Measurements from ENCODE around the gene DNER.
"Not testable (repeated sequence)": the region's sequence is repeated elsewhere in the genome, so short reads cannot be mapped to it uniquely, and the experiment has no call there.

Gene DNER

GRCh38 chr2:229695961-229696360 is 18.4 kb downstream of the DNER start:
- no peak overlapping the region for H3K4me2 ChIP-seq (ENCODE audit: low read length)
- no peaks in the 10 kb centered on the region for H3K9me2 ChIP-seq (ENCODE audit: low read depth, low read length)
- H3K36me3 ChIP-seq (ENCODE audit: insufficient read depth, low read length), result no peaks in the 10 kb centered on the region
- H3K9ac ChIP-seq (ENCODE audit: low read length), result no peak overlapping the region
- no peaks in the 10 kb centered on the region for H3F3A ChIP-seq (ENCODE audit: insufficient read depth, low read length)
- no peak for TF ChIP-seq CTCF (IDR thresholded peaks at IDR 0.05; ENCODE audit: low read length)
- no peak for TF ChIP-seq EZH2 (IDR thresholded peaks at IDR 0.05; ENCODE audit: borderline replicate concordance, low read length)
- H2AFZ ChIP-seq (ENCODE audit: low read length), result no peak overlapping the region
- no peaks in the 10 kb centered on the region for H3K79me2 ChIP-seq (ENCODE audit: insufficient read depth, low read length)
- H3K4me1 ChIP-seq (ENCODE audit: insufficient read depth, low read length, severe bottlenecking), result no peaks in the 10 kb centered on the region
- H3K27ac ChIP-seq (ENCODE audit: low read depth, low read length, poor library complexity, severe bottlenecking), result no peak overlapping the region
- no peak overlapping the region for H3K4me3 ChIP-seq (ENCODE audit: low read depth, low read length, poor library complexity, severe bottlenecking)
- no peaks in the 10 kb centered on the region for H4K20me1 ChIP-seq (ENCODE audit: insufficient read depth, low read length)
- H3K27me3 ChIP-seq (ENCODE audit: insufficient read depth, low read length), result no peaks in the 10 kb centered on the region
- H3K9me3 ChIP-seq (ENCODE audit: low read length), result no peaks in the 10 kb centered on the region

- not testable (repeated sequence) for H3K27ac ChIP-seq (ENCODE audit: low read depth, low read length, poor library complexity, severe bottlenecking)
Observed at GRCh38 chr2:229693845-229694244, 20.5 kb downstream of the DNER start.

DNA sequence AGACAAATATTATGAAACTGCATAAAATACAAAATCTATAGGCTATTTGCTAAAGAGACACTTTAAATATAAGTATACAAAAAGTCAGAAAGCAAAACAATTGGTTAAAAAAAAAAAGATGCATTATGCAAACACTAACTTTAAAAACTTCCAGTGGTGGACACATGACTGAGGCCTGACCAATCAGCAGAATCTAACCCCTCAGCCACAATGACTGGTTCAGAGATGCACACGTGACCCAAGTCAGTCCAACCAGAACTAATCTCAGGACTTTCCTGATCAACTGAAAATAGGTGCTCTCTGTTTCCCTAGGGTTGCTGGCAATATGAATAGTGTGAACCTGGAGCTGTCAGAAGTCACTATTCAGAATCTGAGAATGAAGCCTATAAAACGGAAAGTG is 22.7 kb downstream of the DNER start:
- Histone ChIP-seq H4K20me1 (ENCODE audit: insufficient read depth, low read length) (no peaks in the 10 kb centered on the region), H2AFZ (ENCODE audit: low read length) (no peak overlapping the region), H3K27ac (ENCODE audit: low read depth, low read length, poor library complexity, severe bottlenecking) (no peak overlapping the region), H3K4me2 (ENCODE audit: low read length) (no peak overlapping the region), H3K4me3 (ENCODE audit: low read depth, low read length, poor library complexity, severe bottlenecking) (no peak overlapping the region), H3F3A (ENCODE audit: insufficient read depth, low read length) (no peaks in the 10 kb centered on the region), H3K79me2 (ENCODE audit: insufficient read depth, low read length) (no peaks in the 10 kb centered on the region), H3K27me3 (ENCODE audit: insufficient read depth, low read length) (no peaks in the 10 kb centered on the region), H3K9me2 (ENCODE audit: low read depth, low read length) (no peaks in the 10 kb centered on the region), H3K4me1 (ENCODE audit: insufficient read depth, low read length, severe bottlenecking) (no peaks in the 10 kb centered on the region), H3K36me3 (ENCODE audit: insufficient read depth, low read length) (no peaks in the 10 kb centered on the region), H3K9ac (ENCODE audit: low read length) (no peak overlapping the region), H3K9me3 (ENCODE audit: low read length) (no peaks in the 10 kb centered on the region)
- no peak for TF ChIP-seq CTCF (IDR thresholded peaks at IDR 0.05; ENCODE audit: low read length)
- TF ChIP-seq EZH2 (IDR thresholded peaks at IDR 0.05; ENCODE audit: borderline replicate concordance, low read length), result no peak

More at GRCh38 chr2:229693845-229694244, 20.5 kb downstream of the DNER start:
- H3K79me2 ChIP-seq (ENCODE audit: insufficient read depth, low read length); H3K9ac ChIP-seq (ENCODE audit: low read length); H3K4me2 ChIP-seq (ENCODE audit: low read length); H3K4me3 ChIP-seq (ENCODE audit: low read depth, low read length, poor library complexity, severe bottlenecking); H2AFZ ChIP-seq (ENCODE audit: low read length); H3K4me1 ChIP-seq (ENCODE audit: insufficient read depth, low read length, severe bottlenecking); H3K27me3 ChIP-seq (ENCODE audit: insufficient read depth, low read length); H3K9me3 ChIP-seq (ENCODE audit: low read length); H3K36me3 ChIP-seq (ENCODE audit: insufficient read depth, low read length); H3K9me2 ChIP-seq (ENCODE audit: low read depth, low read length); H4K20me1 ChIP-seq (ENCODE audit: insufficient read depth, low read length); H3F3A ChIP-seq (ENCODE audit: insufficient read depth, low read length): not testable (repeated sequence)

- no peak overlapping the region for H2AFZ ChIP-seq (ENCODE audit: low read length)
- H3K27me3 ChIP-seq (ENCODE audit: insufficient read depth, low read length), result no peaks in the 10 kb centered on the region
- no peak overlapping the region for H3K9ac ChIP-seq (ENCODE audit: low read length)
- TF ChIP-seq EZH2 (IDR thresholded peaks at IDR 0.05; ENCODE audit: borderline replicate concordance, low read length) (no peak), CTCF (IDR thresholded peaks at IDR 0.05; ENCODE audit: low read length) (no peak)
- no peak overlapping the region for H3K4me2 ChIP-seq (ENCODE audit: low read length)
- no peaks in the 10 kb centered on the region for H3K79me2 ChIP-seq (ENCODE audit: insufficient read depth, low read length)
- no peaks in the 10 kb centered on the region for H3K9me2 ChIP-seq (ENCODE audit: low read depth, low read length)
- H3K36me3 ChIP-seq (ENCODE audit: insufficient read depth, low read length), result no peaks in the 10 kb centered on the region
- H3K4me1 ChIP-seq (ENCODE audit: insufficient read depth, low read length, severe bottlenecking), result no peaks in the 10 kb centered on the region
- H3F3A ChIP-seq (ENCODE audit: insufficient read depth, low read length), result no peaks in the 10 kb centered on the region
- no peaks in the 10 kb centered on the region for H3K9me3 ChIP-seq (ENCODE audit: low read length)
- H3K4me3 ChIP-seq (ENCODE audit: low read depth, low read length, poor library complexity, severe bottlenecking), result no peak overlapping the region
- H3K27ac ChIP-seq (ENCODE audit: low read depth, low read length, poor library complexity, severe bottlenecking), result no peak overlapping the region
- H4K20me1 ChIP-seq (ENCODE audit: insufficient read depth, low read length), result no peaks in the 10 kb centered on the region
Observed at GRCh38 chr2:229689307-229689839, 25.0 kb downstream of the DNER start.
